SU-DHL-6 (cell line): ENCODE data around the gene SLC13A4.
"Not testable (repeated sequence)": the region's sequence is repeated elsewhere in the genome, so short reads cannot be mapped to it uniquely, and the experiment has no call there.

ENCODE experiments used
- H2AFZ ChIP-seq: fragments of 200-600 bp; sonication (generic); 2 replicates; pipeline ENCODE4 v1.6.1; 2014; ENCODE audit warnings: low read depth, mild to moderate bottlenecking, moderate library complexity, mixed read lengths, antibody characterized with exemption, low read length; ENCODE audit not compliant: severe bottlenecking
- H3F3A ChIP-seq: fragments of 200-600 bp; shearing (Covaris generic); 2 replicates; pipeline ENCODE4 v1.6.0; 2016; ENCODE audit warnings: antibody characterized with exemption, mild to moderate bottlenecking; ENCODE audit not compliant: insufficient read depth
- H3K27ac ChIP-seq: fragments of 200-600 bp; sonication (generic); 2 replicates; pipeline ENCODE4 v1.5.1; 2016; ENCODE audit warnings: low read depth, mild to moderate bottlenecking, low read length, moderate library complexity, mixed read lengths
- H3K27me3 ChIP-seq: fragments of 200-600 bp; sonication (generic), shearing (Covaris generic); 2 replicates; pipeline ENCODE4 v1.6.0; 2014; ENCODE audit warnings: mild to moderate bottlenecking, low read length
- H3K36me3 ChIP-seq: fragments of 200-600 bp; sonication (generic); 2 replicates; pipeline ENCODE4 v1.6.1; 2014; ENCODE audit warnings: mild to moderate bottlenecking, low read length, mixed read lengths
- H3K4me2 ChIP-seq: fragments of 300-600, 200-600 bp; shearing (Covaris generic), sonication (generic); 2 replicates; pipeline ENCODE4 v1.6.0; 2014; ENCODE audit warnings: low read length, low read depth, mild to moderate bottlenecking; ENCODE audit not compliant: poor library complexity, severe bottlenecking
- H3K4me3 ChIP-seq: fragments of 200-600 bp; sonication (generic); 2 replicates; pipeline ENCODE4 v1.5.1; 2014; ENCODE audit warnings: antibody characterized with exemption, low read length, mild to moderate bottlenecking, mixed read lengths; ENCODE audit not compliant: insufficient read depth, poor library complexity, severe bottlenecking
- H3K79me2 ChIP-seq: fragments of 200-600 bp; sonication (generic); 2 replicates; pipeline ENCODE4 v1.6.1; 2014; ENCODE audit warnings: mild to moderate bottlenecking, low read length, moderate library complexity; ENCODE audit not compliant: insufficient read depth
- H3K9ac ChIP-seq: fragments of 200-600 bp; sonication (generic); 2 replicates; pipeline ENCODE4 v1.7.0; 2014; ENCODE audit warnings: mild to moderate bottlenecking, low read length
- H3K9me2 ChIP-seq: fragments of 200-600 bp; sonication (generic); replicated peaks from 2 replicates; pipeline ENCODE4 v1.6.1; 2014; ENCODE audit warnings: low read length; ENCODE audit not compliant: insufficient read depth
- H3K9me3 ChIP-seq: fragments of 200-600 bp; sonication (generic); 2 replicates; pipeline ENCODE4 v1.6.1; 2014; ENCODE audit warnings: low read length, mixed read lengths; ENCODE audit not compliant: insufficient read depth
- H4K20me1 ChIP-seq: fragments of 200-600 bp; sonication (generic); 2 replicates; pipeline ENCODE4 v1.6.1; 2014; ENCODE audit warnings: low read depth, mild to moderate bottlenecking, antibody characterized with exemption, low read length, moderate library complexity, mixed read lengths
- EZH2phosphoT487 ChIP-seq: fragments of 200-600 bp; sonication (generic), shearing (Covaris generic); conservative IDR thresholded peaks from 2 replicates; pipeline ENCODE4 v1.6.1; 2018; ENCODE audit warnings: mild to moderate bottlenecking, antibody characterized with exemption, low read length, moderate library complexity, mixed read lengths
- TF ChIP-seq, protein P1 (sequence below): fragments of 200-600 bp; sonication (generic); IDR thresholded peaks from one replicate; pipeline ENCODE4 v1.5.1; 2017; ENCODE audit warnings: antibody characterized with exemption, mild to moderate bottlenecking, low read length, moderate library complexity; ENCODE audit not compliant: insufficient read depth, poor library complexity, severe bottlenecking

The SLC13A4 gene

DNA sequence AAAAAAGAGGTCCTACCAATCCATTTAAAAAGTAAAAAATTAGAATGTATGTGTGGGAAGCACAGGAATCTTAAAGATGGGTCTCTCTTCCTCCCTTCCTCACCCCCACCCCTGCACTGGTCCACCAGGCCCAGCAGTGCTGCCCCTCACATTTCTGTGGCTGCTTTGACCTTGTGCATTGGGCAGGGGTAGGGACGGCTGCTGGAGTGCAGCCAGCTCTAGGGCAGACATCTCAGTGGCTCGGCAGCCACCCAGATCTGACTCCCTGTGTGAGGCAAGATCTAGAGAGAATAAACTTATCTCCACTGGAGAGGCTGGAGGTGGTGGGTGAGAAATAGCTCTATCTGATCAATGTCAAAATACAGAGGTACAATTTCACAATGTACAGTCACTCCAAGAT, 13.9 kb upstream of the SLC13A4 start:
- H2AFZ ChIP-seq: no peak overlapping the region
- no peak overlapping the region for H3K27ac ChIP-seq
- no peaks in the 10 kb centered on the region for H3K9me2 ChIP-seq
- H3K9me3 ChIP-seq: no peaks in the 10 kb centered on the region
- no peak overlapping the region for H3K9ac ChIP-seq
- H3K27me3 ChIP-seq: no peaks in the 10 kb centered on the region
- TF ChIP-seq EZH2phosphoT487: no peak
- TF ChIP-seq, protein P1, sequence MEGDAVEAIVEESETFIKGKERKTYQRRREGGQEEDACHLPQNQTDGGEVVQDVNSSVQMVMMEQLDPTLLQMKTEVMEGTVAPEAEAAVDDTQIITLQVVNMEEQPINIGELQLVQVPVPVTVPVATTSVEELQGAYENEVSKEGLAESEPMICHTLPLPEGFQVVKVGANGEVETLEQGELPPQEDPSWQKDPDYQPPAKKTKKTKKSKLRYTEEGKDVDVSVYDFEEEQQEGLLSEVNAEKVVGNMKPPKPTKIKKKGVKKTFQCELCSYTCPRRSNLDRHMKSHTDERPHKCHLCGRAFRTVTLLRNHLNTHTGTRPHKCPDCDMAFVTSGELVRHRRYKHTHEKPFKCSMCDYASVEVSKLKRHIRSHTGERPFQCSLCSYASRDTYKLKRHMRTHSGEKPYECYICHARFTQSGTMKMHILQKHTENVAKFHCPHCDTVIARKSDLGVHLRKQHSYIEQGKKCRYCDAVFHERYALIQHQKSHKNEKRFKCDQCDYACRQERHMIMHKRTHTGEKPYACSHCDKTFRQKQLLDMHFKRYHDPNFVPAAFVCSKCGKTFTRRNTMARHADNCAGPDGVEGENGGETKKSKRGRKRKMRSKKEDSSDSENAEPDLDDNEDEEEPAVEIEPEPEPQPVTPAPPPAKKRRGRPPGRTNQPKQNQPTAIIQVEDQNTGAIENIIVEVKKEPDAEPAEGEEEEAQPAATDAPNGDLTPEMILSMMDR: no peak
- H3K4me3 ChIP-seq: no peak overlapping the region
- no peaks in the 10 kb centered on the region for H3K79me2 ChIP-seq
- H3K36me3 ChIP-seq: no peaks in the 10 kb centered on the region
- no peak overlapping the region for H3K4me2 ChIP-seq
- H3F3A ChIP-seq: no peaks in the 10 kb centered on the region
- H4K20me1 ChIP-seq: no peaks in the 10 kb centered on the region

DNA sequence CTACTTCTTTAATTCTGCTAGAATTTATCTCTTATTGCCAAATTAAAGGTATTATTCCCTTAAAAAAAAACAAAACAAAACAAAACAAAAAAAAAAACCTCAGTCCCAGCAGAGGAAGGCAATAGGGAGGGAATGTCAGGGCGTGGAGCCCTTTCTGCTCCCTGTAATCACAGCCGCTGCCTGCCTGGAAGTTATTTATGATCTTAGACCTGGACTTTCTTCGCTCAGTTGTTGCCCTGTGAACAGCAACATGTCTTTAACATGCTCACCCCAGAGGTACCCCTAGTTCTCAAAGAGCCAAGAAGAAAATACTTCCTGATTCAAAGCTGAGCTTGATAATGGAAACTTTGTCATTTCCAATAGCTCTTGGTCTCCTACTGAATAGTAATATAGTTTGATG, 12.9 kb upstream of the SLC13A4 start:
- no peak overlapping the region for H3K4me2 ChIP-seq
- no peaks in the 10 kb centered on the region for H3K36me3 ChIP-seq
- no peaks in the 10 kb centered on the region for H4K20me1 ChIP-seq
- no peak for TF ChIP-seq EZH2phosphoT487
- TF ChIP-seq, protein P1: no peak
- H2AFZ ChIP-seq: no peak overlapping the region
- no peaks in the 10 kb centered on the region for H3K9me2 ChIP-seq
- H3F3A ChIP-seq: no peaks in the 10 kb centered on the region
- H3K4me3 ChIP-seq: no peak overlapping the region
- no peaks in the 10 kb centered on the region for H3K79me2 ChIP-seq
- no peak overlapping the region for H3K27ac ChIP-seq
- no peaks in the 10 kb centered on the region for H3K27me3 ChIP-seq
- no peak overlapping the region for H3K9ac ChIP-seq
- H3K9me3 ChIP-seq: no peaks in the 10 kb centered on the region

DNA sequence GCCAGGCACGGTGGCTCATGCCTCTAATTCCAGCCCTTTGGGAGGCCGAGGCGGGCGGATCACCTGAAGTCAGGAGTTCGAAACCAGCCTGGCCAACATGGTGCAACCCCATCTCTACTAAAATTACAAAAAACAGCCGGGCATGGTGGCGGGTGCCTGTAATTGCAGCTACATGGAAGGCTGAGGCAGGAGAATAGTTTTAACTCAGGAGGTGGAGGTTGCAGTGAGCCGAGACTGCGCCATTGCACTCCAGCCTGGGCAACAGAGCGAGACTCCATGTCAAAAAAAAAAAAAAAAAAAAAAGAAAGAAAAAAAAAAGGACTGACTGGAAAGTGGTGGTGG, 9.3 kb upstream of the SLC13A4 start:
- H3K9ac ChIP-seq, H3K79me2 ChIP-seq, H3K4me2 ChIP-seq, H3K9me3 ChIP-seq, H3K36me3 ChIP-seq, H3F3A ChIP-seq, H3K27ac ChIP-seq, H4K20me1 ChIP-seq, H3K4me3 ChIP-seq, H3K9me2 ChIP-seq, H2AFZ ChIP-seq, H3K27me3 ChIP-seq: not testable (repeated sequence)

DNA sequence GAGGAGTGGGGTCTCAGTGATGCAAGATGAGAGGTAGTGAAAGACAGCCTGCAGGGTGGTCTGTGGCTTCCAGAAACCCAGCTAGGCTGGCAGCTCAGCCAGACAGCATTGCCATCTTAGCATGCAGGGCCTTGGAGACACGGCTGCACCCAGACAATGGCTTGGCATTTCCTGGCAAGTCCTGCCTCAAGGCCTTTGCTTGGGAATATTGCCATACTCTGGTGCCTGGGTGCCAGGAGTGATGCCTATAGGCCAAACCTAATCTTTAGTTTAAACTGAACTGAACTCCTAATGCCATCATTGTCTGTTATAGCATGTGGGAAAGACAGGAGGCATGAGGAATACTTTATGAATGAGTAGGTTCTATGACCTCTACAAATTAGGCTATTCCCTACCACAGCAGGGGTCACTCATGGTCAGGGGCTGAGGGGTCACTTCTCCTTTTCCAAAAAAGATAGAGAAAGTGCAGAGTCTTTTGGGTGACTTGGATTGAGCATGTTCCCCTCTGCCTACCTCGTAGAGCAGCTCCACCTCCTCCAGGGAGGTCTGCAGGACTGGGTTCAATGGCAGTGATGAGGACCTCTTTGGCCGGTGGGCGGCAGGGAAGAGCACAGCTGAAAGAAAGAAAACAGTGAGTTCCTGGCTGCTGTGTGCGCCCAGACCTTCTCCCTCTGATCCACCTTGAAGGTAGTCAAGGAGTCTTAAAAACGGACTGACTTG, 8.8 kb upstream of the SLC13A4 start:
- H3K27me3 ChIP-seq: no peaks in the 10 kb centered on the region
- H4K20me1 ChIP-seq: no peaks in the 10 kb centered on the region
- no peaks in the 10 kb centered on the region for H3F3A ChIP-seq
- no peaks in the 10 kb centered on the region for H3K36me3 ChIP-seq
- TF ChIP-seq, protein P1: no peak
- TF ChIP-seq EZH2phosphoT487: no peak
- H3K9ac ChIP-seq: no peak overlapping the region
- H3K9me2 ChIP-seq: no peaks in the 10 kb centered on the region
- no peaks in the 10 kb centered on the region for H3K9me3 ChIP-seq
- no peak overlapping the region for H2AFZ ChIP-seq
- no peak overlapping the region for H3K27ac ChIP-seq
- H3K4me2 ChIP-seq: no peak overlapping the region
- H3K4me3 ChIP-seq: no peak overlapping the region
- H3K79me2 ChIP-seq: no peaks in the 10 kb centered on the region
